Stimulated activated CD4-positive, alpha-beta T cell treated with anti-CD3 and anti-CD28 coated beads, Interleukin-2, amount 100 ng/mL, for 4 hours (primary cell): ENCODE results near the gene APOL3.
A peak's percentile ranks its signal among the peaks of the same experiment; 100 is the strongest.
"Not testable (repeated sequence)": the region's sequence is repeated elsewhere in the genome, so short reads cannot be mapped to it uniquely, and the experiment has no call there.

Experiments used
- DNase-seq: peaks from one replicate; pipeline ENCODE4 v3.0.0-alpha.2; 2020; ENCODE audit warnings: low read depth

The APOL3 gene

DNA sequence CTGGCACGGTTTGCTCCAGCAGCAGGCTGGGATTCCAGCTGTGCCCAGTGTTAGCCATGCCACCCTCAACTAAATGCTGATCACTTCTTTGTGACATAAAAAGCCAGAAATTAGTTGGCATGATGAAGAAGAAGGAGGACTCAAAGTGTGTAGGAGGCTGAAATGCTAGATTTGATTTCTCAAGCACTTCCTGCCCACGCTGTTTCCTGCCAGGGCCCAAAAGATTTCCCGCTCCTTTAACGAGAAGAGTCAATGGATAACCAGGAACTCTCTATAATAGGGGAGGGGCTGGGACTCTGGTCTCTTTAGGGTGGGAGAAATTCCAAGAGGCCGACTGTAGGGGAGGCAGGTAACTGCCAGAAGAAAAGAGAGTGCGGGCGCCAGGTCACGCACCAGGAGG lies 26.4 kb downstream of the APOL3 start:
- no peak for DNase-seq

DNA sequence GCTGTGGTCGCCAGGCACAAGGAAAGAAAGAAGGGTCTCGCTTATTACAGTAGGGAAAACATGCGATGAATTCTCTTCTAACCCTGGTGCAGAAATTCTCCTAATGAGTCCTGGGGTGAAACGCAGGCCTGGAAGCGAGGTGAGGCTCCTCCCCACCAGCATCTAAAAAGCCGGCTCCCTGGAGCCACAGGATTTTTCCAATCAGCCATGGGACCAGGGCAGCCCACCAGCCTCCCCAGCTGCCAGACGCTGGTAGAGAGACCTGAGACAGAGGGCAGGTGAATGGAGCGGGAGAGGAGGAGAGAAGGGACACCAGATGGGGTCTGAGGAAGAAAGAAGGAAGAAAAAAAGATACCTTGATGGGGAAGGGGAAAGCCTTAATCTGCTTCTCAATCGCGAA lies 28.6 kb downstream of the APOL3 start:
- DNase-seq = no peak

DNA sequence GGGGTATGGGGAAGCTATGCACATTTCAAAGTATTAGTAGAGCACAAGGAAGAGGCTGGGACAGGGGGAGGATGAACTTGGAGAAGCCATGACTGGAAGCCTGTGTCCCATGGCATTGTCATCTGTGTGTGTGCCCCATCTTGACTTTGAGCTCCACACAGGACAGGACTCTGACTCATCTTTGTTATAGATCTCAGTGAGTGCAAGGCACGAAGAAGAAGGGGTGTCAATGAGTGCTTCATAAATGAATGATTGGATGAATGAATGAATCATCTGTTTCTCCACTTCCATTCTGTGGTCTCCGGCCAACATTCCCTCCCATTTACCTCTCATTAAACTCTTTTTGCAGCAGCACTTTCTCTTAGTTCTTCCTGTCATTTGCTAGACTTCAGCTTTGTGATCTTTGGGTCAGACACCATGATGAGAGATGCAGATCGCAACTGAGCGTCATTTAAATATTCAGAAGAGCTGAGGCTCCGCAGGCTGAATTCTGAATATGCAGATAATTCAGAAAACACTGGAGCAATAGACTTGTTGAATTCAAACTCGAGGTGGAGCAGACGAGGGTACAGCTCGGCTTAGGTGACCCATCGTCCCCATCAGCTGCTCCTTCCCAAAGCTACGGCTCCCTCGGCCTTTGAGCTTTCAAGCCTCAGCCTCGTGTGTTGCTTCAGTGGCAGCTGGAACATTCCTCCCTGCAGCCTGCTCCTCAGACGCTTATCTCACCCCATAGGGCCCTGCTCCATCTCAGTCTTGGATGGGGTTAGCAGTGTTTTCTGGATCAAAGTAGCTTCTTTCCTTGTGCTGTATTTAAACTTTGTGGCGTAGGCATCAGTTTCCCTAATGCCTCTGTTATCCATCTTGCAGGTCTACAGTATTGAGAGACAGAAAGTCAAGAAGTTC lies 30.8 kb downstream of the APOL3 start:
- no peak for DNase-seq

DNA sequence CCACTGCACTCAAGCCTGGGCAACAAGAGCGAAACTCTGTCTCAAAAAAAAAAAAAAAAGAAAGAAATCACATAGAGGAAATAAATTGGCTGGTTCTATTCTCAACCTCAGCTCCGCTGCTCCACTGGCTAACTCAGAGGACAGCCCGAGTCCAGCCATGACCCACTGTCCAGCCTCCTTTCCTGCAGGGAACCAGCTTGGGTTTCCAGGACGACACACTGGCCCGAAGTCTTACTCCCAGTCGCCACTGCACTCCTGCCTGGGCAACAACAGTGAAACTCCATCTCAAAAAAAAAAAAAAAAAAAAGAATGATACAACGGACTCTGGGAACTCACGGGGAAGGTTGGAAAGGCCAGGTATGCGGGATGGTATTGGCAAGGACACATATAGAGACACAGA lies 31.5 kb downstream of the APOL3 start:
- DNase-seq = no peak

DNA sequence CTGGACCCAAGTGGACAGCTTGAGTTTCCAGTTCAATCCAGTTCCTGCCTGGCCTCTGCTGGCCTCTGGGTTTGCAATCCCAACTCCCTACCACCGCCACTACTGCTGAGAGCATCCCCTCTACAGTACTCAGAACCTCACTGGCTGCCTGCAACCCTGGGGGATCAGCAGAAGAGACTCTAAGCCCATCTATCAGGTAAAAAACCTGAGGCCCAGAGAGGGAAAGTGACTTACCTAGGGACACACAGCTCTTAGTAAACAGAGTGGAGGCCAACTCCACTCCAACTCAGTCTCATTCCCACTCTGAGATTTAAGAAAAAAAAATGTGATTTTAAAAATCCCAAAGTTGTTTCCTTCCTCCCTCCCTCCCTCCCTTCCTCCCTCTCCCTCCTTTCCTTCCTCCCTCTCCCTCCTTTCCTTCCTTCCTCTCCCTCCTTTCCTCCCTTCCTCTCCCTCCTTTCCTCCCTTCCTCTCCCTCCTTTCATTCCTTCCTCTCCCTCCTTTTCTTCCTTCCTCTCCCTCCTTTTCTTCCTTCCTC lies 34.5 kb downstream of the APOL3 start:
- no peak for DNase-seq

DNA sequence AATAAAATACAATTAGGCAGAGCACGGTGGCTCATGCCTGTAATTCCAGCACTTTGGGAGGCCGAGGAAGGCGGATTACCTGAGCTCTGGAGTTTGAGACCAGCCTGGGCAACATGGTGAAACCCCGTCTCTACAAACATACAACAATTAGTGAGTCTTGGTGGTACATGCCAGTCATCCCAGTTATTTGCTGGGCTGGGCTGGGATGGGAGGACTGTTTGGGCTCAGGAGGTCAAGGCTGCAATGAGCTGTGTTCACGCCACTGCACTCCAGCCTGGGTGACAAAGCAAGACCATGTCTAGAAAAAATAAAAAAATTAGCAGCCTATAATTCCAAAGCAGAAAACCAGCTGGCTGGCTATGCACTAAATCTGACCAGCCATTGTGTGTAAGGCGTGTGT lies 35.1 kb downstream of the APOL3 start:
- no peak for DNase-seq

DNA sequence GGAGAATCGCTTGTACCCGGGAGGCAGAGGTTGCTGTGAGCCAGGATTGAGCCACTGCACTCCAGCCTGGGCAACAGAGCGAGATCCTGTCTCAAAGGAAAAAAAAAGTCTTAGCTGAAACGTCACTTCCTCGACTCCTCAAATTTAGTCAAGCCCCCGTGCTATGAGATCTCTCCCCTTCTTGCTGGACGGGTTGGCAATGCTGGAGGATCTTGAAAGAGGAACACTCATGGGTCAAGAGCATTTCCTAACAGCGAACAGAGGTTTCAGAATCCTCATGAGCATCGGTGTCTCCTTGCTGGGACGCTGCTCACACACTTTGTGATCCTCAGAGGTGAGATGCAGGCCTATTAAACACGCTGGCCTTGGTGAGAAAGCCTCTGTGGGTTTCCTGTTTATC lies 35.9 kb downstream of the APOL3 start:
- DNase-seq = no peak

DNA sequence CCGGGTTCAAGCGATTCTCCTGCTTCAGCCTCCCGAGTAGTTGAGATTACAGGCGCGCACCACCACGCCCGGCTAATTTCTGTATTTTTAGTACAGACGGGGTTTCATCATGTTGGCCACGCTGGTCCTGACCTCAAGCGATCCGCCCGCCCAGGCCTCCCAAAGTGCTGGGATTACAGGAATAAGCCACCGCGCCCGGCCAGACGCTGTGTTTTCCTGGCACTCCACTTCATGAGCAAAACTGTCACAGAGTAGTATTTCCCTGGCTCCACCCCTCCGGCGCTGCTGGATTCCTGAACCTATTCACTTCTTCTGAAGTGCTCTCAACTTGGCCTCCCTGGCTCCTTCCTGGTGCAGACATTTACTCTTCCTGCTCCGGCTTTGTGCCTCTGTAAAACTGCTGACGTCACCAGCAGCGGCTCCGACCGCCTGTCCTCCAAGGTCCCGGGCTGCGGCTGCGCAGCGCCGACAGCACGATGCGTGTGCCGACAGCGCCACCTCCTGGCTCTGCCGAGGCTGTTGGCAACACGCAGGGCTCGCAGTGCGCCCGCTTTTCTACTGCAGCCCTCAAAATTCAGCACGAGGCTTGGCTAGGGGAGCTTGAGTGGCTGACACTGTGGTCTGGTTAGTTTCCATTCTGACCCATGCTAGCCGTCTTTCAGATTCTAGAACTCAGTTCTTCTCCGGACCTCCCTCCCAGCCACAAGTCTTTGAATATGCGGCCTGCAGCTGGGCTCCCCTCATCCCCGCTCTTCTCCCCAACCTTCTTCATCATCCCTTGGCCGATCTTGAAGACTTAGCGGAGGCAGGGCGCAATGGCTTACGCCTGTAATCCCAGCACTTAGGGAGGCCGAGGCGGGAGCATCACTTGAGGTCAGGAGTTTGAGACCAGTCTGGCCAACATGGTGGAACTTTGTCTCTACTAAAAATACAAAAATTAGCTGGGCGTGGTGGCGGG lies 36.6 kb downstream of the APOL3 start:
- DNase-seq = peak; percentile 88

DNA sequence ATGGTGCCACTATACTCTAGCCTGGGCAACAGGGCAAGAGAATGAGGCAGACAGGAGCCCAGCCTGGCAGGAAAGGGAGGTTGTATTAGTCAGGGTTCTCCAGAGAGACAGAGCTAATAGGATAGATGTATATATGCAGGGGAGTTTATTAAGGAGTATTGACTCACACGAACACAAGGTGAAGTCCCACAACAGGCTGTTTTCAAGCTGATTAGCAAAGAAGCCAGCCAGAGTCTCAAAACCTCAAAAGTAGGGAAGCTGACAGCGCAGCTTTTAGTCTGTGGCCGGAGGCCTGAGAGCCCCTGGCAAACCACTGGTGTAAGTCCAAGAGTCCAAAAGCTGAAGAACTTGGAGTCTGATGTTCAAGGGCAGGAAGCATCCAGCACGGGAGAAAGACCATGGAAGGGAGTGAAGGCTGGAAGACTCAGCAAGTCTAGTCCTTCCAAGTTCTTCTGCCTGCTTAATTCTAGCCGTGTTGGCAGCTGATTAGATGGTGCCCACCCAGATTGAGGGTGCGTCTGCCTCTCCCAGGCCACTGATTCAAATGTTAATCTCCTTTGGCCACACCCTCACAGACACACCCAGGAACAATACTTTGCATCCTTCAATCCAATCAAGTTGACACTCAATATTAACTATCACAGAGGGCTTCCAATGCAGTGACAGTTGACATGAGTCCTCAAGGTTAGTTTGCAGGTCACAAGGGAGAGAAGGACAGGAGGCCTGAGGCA lies 39.8 kb downstream of the APOL3 start:
- DNase-seq = not testable (repeated sequence)

DNA sequence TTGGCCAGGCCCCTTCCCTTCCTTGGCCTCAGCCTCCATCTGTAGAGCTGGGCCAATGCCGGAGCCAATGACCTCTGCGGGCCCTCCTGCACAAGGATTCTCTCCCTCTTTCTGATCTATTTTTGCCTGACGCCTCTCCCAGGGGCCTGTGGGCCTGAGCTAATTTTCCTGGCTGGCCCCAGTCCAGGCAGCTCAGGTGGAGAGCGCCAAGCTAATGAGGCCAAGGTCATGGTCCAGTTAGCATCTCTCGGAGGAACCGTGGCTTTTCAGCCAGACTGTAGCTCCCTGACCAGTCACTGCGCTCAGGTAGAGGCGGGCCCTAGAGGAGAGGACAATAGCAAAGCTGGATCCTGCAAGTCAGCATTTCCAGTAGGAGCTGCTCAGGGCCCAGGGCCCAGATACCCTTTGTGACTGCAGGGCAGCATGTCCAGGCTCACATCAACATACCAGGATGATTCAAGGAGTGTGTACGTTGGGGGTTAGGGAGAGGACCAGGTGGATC lies 43.5 kb downstream of the APOL3 start:
- DNase-seq = no peak

DNA sequence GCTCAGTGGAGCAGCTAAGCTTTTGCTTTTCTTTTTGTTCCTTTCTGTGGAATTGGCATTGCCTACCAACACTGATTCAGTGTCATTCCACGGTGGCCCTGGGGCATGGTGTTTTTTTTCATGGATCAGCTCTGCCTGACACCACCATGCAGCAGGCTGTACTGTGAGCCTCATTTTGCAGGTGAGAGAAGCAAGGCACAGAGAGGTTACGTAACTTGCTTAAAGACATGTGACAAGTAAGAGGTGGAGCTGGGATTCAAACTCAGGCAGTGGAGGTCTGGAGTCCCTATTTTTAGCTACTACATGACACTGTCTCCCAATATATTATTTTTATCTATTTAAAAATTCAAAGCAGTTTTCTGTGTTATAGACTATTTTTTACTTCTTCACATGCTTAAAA lies 44.4 kb downstream of the APOL3 start:
- DNase-seq = no peak

DNA sequence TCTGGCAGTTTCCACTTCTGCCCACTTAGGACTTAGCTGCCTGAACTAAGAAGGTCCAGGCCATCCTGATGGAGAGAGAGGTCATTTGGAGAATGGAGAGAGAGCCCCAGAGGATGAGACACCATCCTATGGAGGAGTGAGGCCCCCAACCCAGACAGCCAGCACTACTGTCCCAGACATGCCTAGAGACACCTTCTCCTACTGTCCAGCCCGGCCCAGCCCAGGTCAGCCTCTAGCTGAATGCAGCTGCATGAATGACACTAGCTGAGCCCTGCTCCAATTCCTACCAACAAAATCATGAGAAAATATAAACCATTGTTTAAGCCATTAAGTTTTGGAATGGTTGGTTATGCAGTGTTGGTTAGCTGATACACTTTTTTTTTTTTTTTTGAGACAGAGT lies 47.4 kb downstream of the APOL3 start:
- no peak for DNase-seq

DNA sequence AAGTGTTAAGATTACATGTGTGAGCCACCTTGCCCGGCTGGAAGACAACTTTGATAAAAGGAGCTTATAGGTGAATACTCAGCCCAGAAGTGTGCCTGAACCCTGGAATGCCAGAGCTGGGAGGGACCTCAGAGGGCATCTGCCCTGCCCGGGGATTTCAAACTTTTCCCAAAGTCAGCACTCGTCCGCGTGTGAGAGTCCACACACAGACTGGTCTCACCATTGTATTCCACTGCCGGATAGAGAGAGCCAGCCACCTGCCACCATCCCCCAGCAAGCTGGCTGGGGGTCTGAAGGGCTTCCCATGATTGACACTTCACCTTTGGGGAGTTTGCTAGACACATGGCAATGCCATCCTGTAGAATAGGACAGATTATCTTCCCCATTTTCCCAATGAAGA lies 49.2 kb downstream of the APOL3 start:
- no peak for DNase-seq

DNA sequence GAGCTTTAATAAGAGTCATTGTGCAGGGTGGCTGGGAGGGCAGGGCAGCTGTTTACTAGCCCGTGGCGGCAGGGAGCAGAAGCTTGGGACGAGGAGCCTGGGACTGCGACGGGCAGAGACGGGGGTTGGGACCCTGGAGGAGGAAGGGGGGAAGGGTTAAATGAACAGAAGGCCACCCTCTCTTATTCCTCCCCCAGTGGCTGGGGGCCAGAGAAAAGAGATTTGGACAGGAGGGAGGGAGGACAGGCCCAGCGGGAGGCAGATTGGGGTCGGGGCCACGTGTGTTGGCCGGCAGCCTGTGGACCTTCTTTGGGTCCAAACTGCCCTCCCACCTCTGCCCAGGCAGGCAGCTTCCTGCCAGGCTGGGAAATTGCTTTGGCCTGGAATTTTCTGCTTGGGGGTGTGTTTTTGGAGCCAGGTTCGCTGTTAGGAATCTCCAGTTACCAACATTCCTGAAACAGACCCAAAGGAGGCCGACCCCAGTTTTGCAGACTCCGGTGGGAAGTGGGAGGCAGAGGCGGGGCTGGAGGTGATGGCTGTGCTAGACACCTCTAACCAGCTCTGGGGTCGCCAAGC lies 50.2 kb downstream of the APOL3 start:
- no peak for DNase-seq

DNA sequence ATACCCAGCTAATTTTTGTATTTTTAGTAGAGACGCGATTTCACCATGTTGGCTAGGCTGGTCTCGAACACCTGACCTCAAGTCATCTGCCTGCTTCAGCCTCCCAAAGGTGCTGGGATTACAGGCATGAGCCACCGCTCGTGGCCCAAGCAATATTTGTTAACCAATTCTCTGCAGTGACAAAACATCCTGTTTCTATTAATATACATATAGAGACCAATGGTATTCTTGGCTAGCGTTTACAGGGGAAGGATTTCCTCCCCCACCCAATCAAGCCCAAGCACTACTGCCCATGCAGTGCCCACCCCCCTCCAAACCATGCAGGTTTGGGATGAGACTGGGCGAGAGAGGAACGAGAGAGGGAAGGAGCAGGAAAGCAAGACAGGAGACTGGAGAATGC lies 53.1 kb downstream of the APOL3 start:
- no peak for DNase-seq

DNA sequence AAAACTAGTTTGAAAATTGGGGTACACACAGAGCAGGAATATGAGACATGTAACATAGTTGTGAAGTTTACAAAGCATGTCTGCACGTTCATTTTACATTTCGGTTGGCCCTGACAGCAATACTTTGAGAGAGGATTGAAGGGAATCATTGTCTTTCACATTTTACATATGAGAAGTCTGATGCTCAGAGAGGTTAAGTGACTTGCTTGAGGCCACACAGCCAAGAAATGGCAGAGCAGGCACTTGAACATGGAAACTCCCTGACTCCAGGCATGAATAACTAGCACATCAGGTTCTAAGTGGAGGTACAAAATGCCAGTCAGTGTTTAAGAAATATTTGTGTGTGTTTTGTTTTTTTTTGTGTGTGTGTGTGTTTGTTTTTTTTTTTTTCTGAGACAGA lies 53.6 kb downstream of the APOL3 start:
- no peak for DNase-seq

DNA sequence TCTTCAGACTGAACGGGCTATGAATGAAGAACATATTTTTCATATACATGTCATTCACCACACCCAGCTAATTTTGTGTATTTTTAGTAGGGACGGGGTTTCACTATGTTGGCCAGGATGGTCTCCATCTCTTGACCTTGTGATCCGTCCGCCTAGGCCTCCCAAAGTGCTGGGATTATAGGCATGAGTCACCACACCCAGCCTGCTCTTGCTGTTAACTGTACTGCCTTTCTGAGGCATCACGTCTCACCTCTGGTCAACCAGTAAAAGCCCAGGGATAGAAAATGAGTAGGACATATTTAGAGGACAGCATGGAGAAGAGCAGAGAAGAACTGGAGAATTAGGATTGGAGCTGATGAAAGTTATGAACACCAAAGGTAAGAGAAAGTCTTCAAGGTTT lies 55.6 kb downstream of the APOL3 start:
- DNase-seq = no peak

DNA sequence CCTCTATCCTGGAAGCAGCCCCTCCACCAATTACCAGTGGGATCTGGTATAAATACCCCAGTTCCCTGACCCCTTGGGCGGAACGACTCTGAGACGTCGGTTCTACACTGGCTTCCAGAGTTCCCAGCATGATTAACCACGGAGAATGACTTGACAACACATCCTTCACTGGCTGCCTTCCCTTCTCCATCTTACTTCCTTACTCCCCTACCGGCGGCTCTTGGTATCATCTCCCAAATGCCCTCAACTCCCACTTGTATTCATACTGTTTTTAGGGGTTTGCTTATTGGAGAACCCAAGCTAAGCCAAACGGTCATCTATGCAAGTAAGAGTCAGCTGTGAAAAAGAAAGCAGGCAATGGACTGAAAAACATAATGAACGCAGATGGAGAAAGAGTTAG lies 56.1 kb downstream of the APOL3 start:
- DNase-seq = no peak

DNA sequence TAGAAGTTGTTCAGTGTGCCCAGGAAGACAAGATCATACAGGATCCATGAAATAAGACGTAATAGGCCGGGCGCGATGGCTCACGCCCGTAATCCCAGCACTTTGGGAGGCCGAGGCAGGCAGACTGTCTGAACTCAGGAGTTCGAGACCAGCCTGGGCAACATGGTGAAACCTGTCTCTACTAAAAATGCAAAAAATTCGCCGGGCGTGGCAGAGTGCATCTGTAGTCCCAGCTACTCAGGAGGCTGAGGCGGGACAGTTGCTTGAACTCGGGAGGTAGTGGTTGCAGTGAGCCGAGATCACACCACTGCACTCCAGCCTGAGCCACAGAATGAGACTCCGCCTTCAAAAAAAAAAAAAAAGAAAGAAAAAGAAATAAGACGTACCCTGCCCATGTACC lies 56.7 kb downstream of the APOL3 start:
- DNase-seq = no peak

DNA sequence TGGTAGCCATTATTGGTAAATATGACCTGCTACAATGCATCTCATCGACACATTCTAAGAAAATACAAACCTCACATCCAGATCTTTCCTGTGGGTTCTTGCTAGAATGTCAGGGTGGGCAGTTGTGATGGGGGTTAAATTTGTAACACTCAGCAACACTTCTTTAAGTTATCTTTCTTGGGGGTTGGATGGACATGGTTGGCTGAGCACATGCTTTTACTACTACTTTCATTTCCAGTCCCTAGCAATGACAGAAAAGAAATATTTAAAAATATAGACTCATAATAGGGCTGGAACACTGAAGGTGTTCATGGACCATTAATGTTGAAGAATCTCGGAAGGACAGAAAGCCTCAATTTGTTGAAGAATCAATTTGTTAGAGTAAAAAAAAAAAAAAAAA lies 57.6 kb downstream of the APOL3 start:
- DNase-seq = no peak

DNA sequence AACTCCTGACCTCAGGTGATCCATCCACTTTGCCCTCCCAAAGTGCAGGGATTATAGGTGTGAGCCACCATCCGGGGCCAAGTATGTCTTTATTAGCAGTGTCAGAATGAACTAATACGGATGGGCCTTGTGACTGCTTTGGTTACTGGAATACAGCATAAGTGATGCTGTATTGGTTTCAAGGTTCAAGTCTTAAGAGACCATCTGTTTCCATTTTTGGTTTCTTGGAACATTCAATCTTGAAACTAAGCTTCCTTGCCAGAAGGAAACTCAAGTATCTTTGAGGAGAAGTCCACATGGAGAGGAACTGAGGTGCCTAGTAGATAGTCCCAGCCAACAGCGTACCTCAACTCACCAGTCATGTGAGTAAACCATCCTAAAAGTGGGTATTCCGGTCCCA lies 58.8 kb downstream of the APOL3 start:
- no peak for DNase-seq

DNA sequence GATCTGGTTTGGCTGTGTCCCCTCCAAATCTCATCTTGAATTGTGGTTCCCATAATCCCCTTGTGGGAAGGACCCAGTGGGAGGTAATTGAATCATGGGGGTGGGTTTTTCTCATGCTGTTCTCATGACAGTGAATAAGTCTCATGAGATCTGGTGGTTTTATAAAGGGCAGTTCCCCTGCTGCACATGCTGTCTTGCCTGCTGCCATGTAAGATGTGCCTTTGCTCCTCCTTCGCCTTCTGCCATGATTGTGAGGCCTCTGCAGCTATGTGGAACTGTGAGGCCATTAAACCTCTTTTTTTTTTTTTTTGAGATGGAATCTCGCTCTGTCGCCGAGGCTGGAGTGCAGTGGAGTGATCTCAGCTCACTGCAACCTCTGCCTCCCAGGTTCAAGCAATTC lies 59.6 kb downstream of the APOL3 start:
- DNase-seq = not testable (repeated sequence)
